NK-92 (cell line): ENCODE results near the gene RELN.

ENCODE experiments used
- DNase-seq: peaks from one replicate; lab custom pipeline; 2025; ENCODE audit not compliant: unreplicated experiment; lab: John Stamatoyannopoulos, UW

The RELN gene

GRCh38 chr7:103649052-103649451 lies 340.4 kb downstream of the RELN start:
- no peak for DNase-seq

- no peak for DNase-seq
These were observed 341.3 kb downstream of the RELN start for GRCh38 chr7:103648135-103648534.

- no peak for DNase-seq
These were observed 345.1 kb downstream of the RELN start for GRCh38 chr7:103644319-103644718.

GRCh38 chr7:103640031-103640779 lies 349.3 kb downstream of the RELN start:
- DNase-seq, result no peak

GRCh38 chr7:103637726-103638125 lies 351.7 kb downstream of the RELN start:
- no peak for DNase-seq

- DNase-seq, result no peak
These were observed 352.4 kb downstream of the RELN start for GRCh38 chr7:103637094-103637493.

GRCh38 chr7:103636153-103636552 lies 353.3 kb downstream of the RELN start:
- no peak for DNase-seq

- DNase-seq, result no peak
These were observed 356.5 kb downstream of the RELN start for GRCh38 chr7:103632972-103633371.

- no peak for DNase-seq
These were observed 357.3 kb downstream of the RELN start for GRCh38 chr7:103632005-103632639.

GRCh38 chr7:103630318-103630717 lies 359.1 kb downstream of the RELN start:
- DNase-seq, result no peak

- DNase-seq, result no peak
These were observed 360.7 kb downstream of the RELN start for GRCh38 chr7:103628742-103629141.

- no peak for DNase-seq
These were observed 362.7 kb downstream of the RELN start for GRCh38 chr7:103626776-103627175.

GRCh38 chr7:103622274-103622673 lies 367.2 kb downstream of the RELN start:
- no peak for DNase-seq

- no peak for DNase-seq
These were observed 375.5 kb downstream of the RELN start for GRCh38 chr7:103613655-103614642.

GRCh38 chr7:103609778-103610177 lies 379.7 kb downstream of the RELN start:
- no peak for DNase-seq

GRCh38 chr7:103605640-103606039 lies 383.8 kb downstream of the RELN start:
- DNase-seq, result no peak

GRCh38 chr7:103598326-103598905 lies 391.0 kb downstream of the RELN start:
- no peak for DNase-seq

- no peak for DNase-seq
These were observed 391.9 kb downstream of the RELN start for GRCh38 chr7:103597606-103598005.

- DNase-seq, result no peak
These were observed 395.3 kb downstream of the RELN start for GRCh38 chr7:103594186-103594585.

- no peak for DNase-seq
These were observed 395.8 kb downstream of the RELN start for GRCh38 chr7:103593691-103594090.

- no peak for DNase-seq
These were observed 396.6 kb downstream of the RELN start for GRCh38 chr7:103592844-103593243.
